Activated CD8-positive, alpha-beta memory T cell treated with anti-CD3 and anti-CD28 coated beads for 1 hour (primary cell): ENCODE data around the gene FAH.

ENCODE experiments used
- DNase-seq, 2 donors: peaks; one replicate each; pipeline ENCODE4 v3.0.0-alpha.2; 2020; ENCODE audit warnings: low read depth in 1 of 2; ENCODE audit errors: extremely low read depth in 1 of 2

Gene FAH

GRCh38 chr15:80194186-80194585, 41.4 kb downstream of the FAH start:
- no peak for DNase-seq

- DNase-seq, result no peak
Measured at GRCh38 chr15:80194914-80195313, 42.1 kb downstream of the FAH start.

GRCh38 chr15:80199366-80199765, 46.6 kb downstream of the FAH start:
- DNase-seq, result no peak

- DNase-seq, result no peak
Measured at GRCh38 chr15:80199869-80200268, 47.1 kb downstream of the FAH start.

GRCh38 chr15:80201256-80202015, 48.6 kb downstream of the FAH start:
- no peak for DNase-seq

- DNase-seq, result no peak
Measured at GRCh38 chr15:80202016-80202315, 49.2 kb downstream of the FAH start.

- no peak for DNase-seq
Measured at GRCh38 chr15:80202641-80203360, 50.0 kb downstream of the FAH start.

- no peak for DNase-seq
Measured at GRCh38 chr15:80203361-80203885, 50.6 kb downstream of the FAH start.

GRCh38 chr15:80204231-80204630, 51.4 kb downstream of the FAH start:
- DNase-seq, result no peak

- DNase-seq, result no peak
Measured at GRCh38 chr15:80207887-80208286, 55.1 kb downstream of the FAH start.

- DNase-seq, result no peak
Measured at GRCh38 chr15:80208758-80209734, 56.2 kb downstream of the FAH start.

- DNase-seq, result no peak
Measured at GRCh38 chr15:80210611-80211573, 58.1 kb downstream of the FAH start.

GRCh38 chr15:80211976-80212375, 59.2 kb downstream of the FAH start:
- no peak for DNase-seq

- DNase-seq, result no peak
Measured at GRCh38 chr15:80214910-80215309, 62.1 kb downstream of the FAH start.

- no peak for DNase-seq
Measured at GRCh38 chr15:80216141-80216540, 63.3 kb downstream of the FAH start.

- no peak for DNase-seq
Measured at GRCh38 chr15:80216911-80217310, 64.1 kb downstream of the FAH start.

GRCh38 chr15:80217327-80217900, 64.6 kb downstream of the FAH start:
- DNase-seq, result no peak

- no peak for DNase-seq
Measured at GRCh38 chr15:80219955-80220354, 67.2 kb downstream of the FAH start.

- no peak for DNase-seq
Measured at GRCh38 chr15:80228959-80229610, 76.3 kb downstream of the FAH start.
